HCT116 (cell line): ENCODE data around the gene F11R. TPM values are rescaled to one million over a fixed set of nuclear protein-coding genes. Genes with fewer than 3 reads are reported as not detected.
A peak's percentile ranks its signal among the peaks of the same experiment; 100 is the strongest.
"Not testable (repeated sequence)": the region's sequence is repeated elsewhere in the genome, so short reads cannot be mapped to it uniquely, and the experiment has no call there.

Experiments used
- ATAC-seq: fragments of 200-7000 bp; cut with Tn5 transposase; 2 replicates; pipeline ENCODE4 v1.9.1; 2020; ENCODE audit warnings: mild to moderate bottlenecking, moderate library complexity
- BruUV-seq: library from RNA; stranded (reverse); fragments of 400-500 nt; replicated peaks from 2 replicates; lab custom pipeline; 2021; lab: Mats Ljungman, UMichigan
- CTCF ChIA-PET: fragments of 300-600 bp; sonication (Branson Sonifier 250); formaldehyde crosslinking; loops from one replicate; lab custom pipeline; 2021; ENCODE audit warnings: antibody characterized with exemption; lab: Charles Lee
- POLR2A ChIA-PET: fragments of 300-600, 350-600 bp; sonication (Branson Sonifier 250); formaldehyde crosslinking; loops from one replicate; lab custom pipeline; 2021; ENCODE audit warnings: antibody characterized with exemption; lab: Charles Lee
- RAD21 ChIA-PET, 2 experiments: fragments of 300-600 bp; sonication (Branson Sonifier 250); formaldehyde crosslinking; loops; one replicate each; lab custom pipeline; 2023; ENCODE audit warnings: low total read pairs in 2 of 2; ENCODE audit not compliant: uncharacterized antibody in 2 of 2, unreplicated experiment in 2 of 2, low non-redundant PET in 1 of 2; lab: Charles Lee
- DNase-seq: peaks from one replicate; pipeline ENCODE4 v3.0.0-alpha.2; 2010; ENCODE audit warnings: low read depth, low spot score
- H2AFZ ChIP-seq: fragments of 200-600 bp; shearing (Covaris generic), sonication (generic); 2 replicates; pipeline ENCODE4 v1.6.1; 2017; ENCODE audit warnings: low read depth, mixed run types, mixed read lengths, antibody characterized with exemption, low read length; ENCODE audit not compliant: poor library complexity, severe bottlenecking
- H3K27ac ChIP-seq: 2 replicates; pipeline ENCODE4 v1.5.1; 2012; ENCODE audit warnings: low read depth, low read length
- H3K27me3 ChIP-seq: fragments of 200-600 bp; sonication (generic); 2 replicates; pipeline ENCODE4 v1.6.1; 2016; ENCODE audit warnings: mixed run types, low read length, mixed read lengths; ENCODE audit not compliant: insufficient read depth
- H3K36me3 ChIP-seq, 2 experiments: fragments of 200-500 bp in 1 of 2; fragments of 200-600 bp in 1 of 2; sonication (Bioruptor generic) in 1 of 2; sonication (generic) in 1 of 2; 2 replicates each; pipeline versions ENCODE4 v1.5.1 to v1.6.1; 2014 to 2016; ENCODE audit warnings: low read length in 2 of 2, inconsistent platforms in 1 of 2, mixed read lengths in 1 of 2, mixed run types in 1 of 2; ENCODE audit not compliant: insufficient read depth in 2 of 2, control insufficient read depth in 1 of 2
- H3K4me1 ChIP-seq, 2 experiments: fragments of 200-600 bp in 1 of 2; sonication (generic) in 1 of 2; 2 replicates each; pipeline versions ENCODE4 v1.5.1 to v1.6.1; 2012 to 2017; ENCODE audit warnings: low read length in 2 of 2, inconsistent platforms in 1 of 2, mild to moderate bottlenecking in 1 of 2, mixed read lengths in 1 of 2, mixed run types in 1 of 2, moderate library complexity in 1 of 2; ENCODE audit not compliant: insufficient read depth in 2 of 2, control insufficient read depth in 1 of 2
- H3K4me2 ChIP-seq: fragments of 200-600 bp; sonication (generic); 2 replicates; pipeline ENCODE4 v1.6.1; 2017; ENCODE audit warnings: mixed run types, low read length, mixed read lengths
- H3K4me3 ChIP-seq, 2 experiments: fragments of 200-600 bp in 1 of 2; sonication (generic) in 1 of 2; replicated peaks in 1 of 2; 2 replicates each; pipeline ENCODE4 v1.5.1; 2011 to 2016; ENCODE audit warnings: low read length in 2 of 2, control low read depth in 1 of 2, low read depth in 1 of 2, mild to moderate bottlenecking in 1 of 2, mixed read lengths in 1 of 2, mixed run types in 1 of 2
- H3K79me2 ChIP-seq: fragments of 200-600 bp; sonication (generic); 2 replicates; pipeline ENCODE4 v1.6.1; 2017; ENCODE audit warnings: mild to moderate bottlenecking, mixed run types, low read length, moderate library complexity, mixed read lengths; ENCODE audit not compliant: insufficient read depth
- H3K9ac ChIP-seq: fragments of 200-600 bp; sonication (generic); 2 replicates; pipeline ENCODE4 v1.6.1; 2016; ENCODE audit warnings: low read length, mixed read lengths
- H3K9me2 ChIP-seq: fragments of 200-600 bp; sonication (generic), shearing (Covaris generic); 2 replicates; pipeline ENCODE4 v1.6.1; 2017; ENCODE audit warnings: mixed run types, mild to moderate bottlenecking, moderate library complexity; ENCODE audit not compliant: insufficient read depth
- H3K9me3 ChIP-seq, 2 experiments: fragments of 200-500 bp in 1 of 2; fragments of 200-600 bp in 1 of 2; sonication (Bioruptor generic) in 1 of 2; sonication (generic) in 1 of 2; 2 replicates each; pipeline ENCODE4 v1.6.1; 2014 to 2017; ENCODE audit warnings: low read length in 2 of 2, mixed read lengths in 2 of 2, inconsistent platforms in 1 of 2, low read depth in 1 of 2, mild to moderate bottlenecking in 1 of 2, mixed run types in 1 of 2, moderate library complexity in 1 of 2; ENCODE audit not compliant: control insufficient read depth in 1 of 2, insufficient read depth in 1 of 2
- H4K20me1 ChIP-seq: fragments of 200-600 bp; sonication (generic), shearing (Covaris generic); 2 replicates; pipeline ENCODE4 v1.6.1; 2017; ENCODE audit warnings: mixed run types, mild to moderate bottlenecking, moderate library complexity; ENCODE audit not compliant: insufficient read depth
- ELF1 ChIP-seq: IDR thresholded peaks from 2 replicates; pipeline ENCODE4 v1.6.1; 2012; ENCODE audit warnings: low read depth, borderline replicate concordance
- EZH2phosphoT487 ChIP-seq: fragments of 200-600 bp; IDR thresholded peaks from 2 replicates; pipeline ENCODE4 v1.6.1; 2018; ENCODE audit warnings: antibody characterized with exemption, borderline replicate concordance
- MAX ChIP-seq: IDR thresholded peaks from 2 replicates; pipeline ENCODE4 v1.6.1; 2012
- POLR2AphosphoS5 ChIP-seq: IDR thresholded peaks from 2 replicates; pipeline ENCODE4 v1.6.1; 2011; ENCODE audit warnings: mild to moderate bottlenecking, low read depth, low read length, moderate library complexity
- RAD21 ChIP-seq: IDR thresholded peaks from 2 replicates; pipeline ENCODE4 v1.6.1; 2012; ENCODE audit warnings: low read depth, mild to moderate bottlenecking
- TCF7L2 ChIP-seq: IDR thresholded peaks from 2 replicates; pipeline ENCODE4 v1.7.0; 2011; ENCODE audit warnings: borderline replicate concordance, inconsistent platforms; ENCODE audit not compliant: insufficient read depth, insufficient read length; ENCODE audit errors: extremely low read depth
- ZFX ChIP-seq: fragments of 450-650 bp; IDR thresholded peaks from 2 replicates; pipeline ENCODE4 v1.6.1; 2017
- ZNF274 ChIP-seq: fragments of 200-500 bp; sonication (Bioruptor generic); IDR thresholded peaks from 2 replicates; pipeline ENCODE4 v1.6.1; 2014; ENCODE audit warnings: mild to moderate bottlenecking, low read depth, low read length, inconsistent platforms
- intact Hi-C: fragments of 100-400 bp; cut with micrococcal nuclease; formaldehyde crosslinking; loops from 2 replicates; pipeline ENCODE4 v1.10.0; 2022
- total RNA-seq: library from RNA; stranded (reverse); gene quantifications from one replicate; pipeline ENCODE4 v1.2.1, GENCODE V29; 2021; ENCODE audit not compliant: unreplicated experiment

Gene F11R
- total RNA-seq, 1 experiment from 2014 or later: 86.7 TPM

GRCh38 chr1:161021165-161021969, 415 bp upstream of the F11R start (continued):
- TF ChIP-seq ELF1: peak; percentile 74; the same call in 1 of the 2 replicates
- TF ChIP-seq TCF7L2: no peak
- TF ChIP-seq EZH2phosphoT487: no peak
- peak; percentile 97 for TF ChIP-seq MAX
- TF ChIP-seq ZFX: no peak
- TF ChIP-seq, all 23 proteins: peak for 8

GRCh38 chr1:161019751-161020495, 1.0 kb downstream of the F11R start:
- H3K27ac ChIP-seq: peak overlapping the region; percentile 58; the same call in 1 of the 2 replicates
- H3K4me1 ChIP-seq: peaks cover 18 to 41% of the 10 kb centered on the region in 2 experiments
- DNase-seq (no peak), ATAC-seq (no peak)
- peak overlapping the region; percentile 98 for H3K9ac ChIP-seq
- ChIA-PET CTCF (interaction anchor here (1.3 to 3.0 kb wide), 7 partner anchors 12 to 66 kb away, joined by 3 to 19 read pairs (median 6); partner anchors contain the start of genes ITLN2 and TSTD1), POLR2A (interaction anchor here (0.8 to 3.0 kb wide), 7 partner anchors 8 to 113 kb away, joined by 3 to 24 read pairs (median 7); partner anchors contain the start of genes DEDD and TSTD1), RAD21 (interaction anchor here in 1 of 2 experiments (1.2 kb wide), 1 partner anchor 22 kb away, joined by 4 read pairs; no protein-coding TSS in a partner anchor)
- no peaks in the 10 kb centered on the region for H3K9me3 ChIP-seq
- BruUV-seq: no TSS peak
- peak overlapping the region; percentile 96 to 97 for H3K4me3 ChIP-seq
- H3K36me3 ChIP-seq: peaks cover 0 to 2% of the 10 kb centered on the region in 2 experiments; a peak in 1 of 4 replicates
- peak overlapping the region; percentile 95 for H3K4me2 ChIP-seq
- 0 out of 2 replicates have a peak, but pooled peaks cover 5% of the 10 kb centered on the region for H4K20me1 ChIP-seq
- H3K9me2 ChIP-seq: no peaks in the 10 kb centered on the region
- H2AFZ ChIP-seq: no peak overlapping the region
- intact Hi-C loops: loop anchor here (5.0 kb wide), 2 partner anchors 77 to 132 kb away; partner anchors contain the start of genes KLHDC9 and UFC1
- peaks cover 51% of the 10 kb centered on the region for H3K79me2 ChIP-seq
- TF ChIP-seq ZNF274: no peak
- peak; percentile 26; the same call in 1 of the 2 replicates for TF ChIP-seq POLR2AphosphoS5
- no peak for TF ChIP-seq RAD21
- no peaks in the 10 kb centered on the region for H3K27me3 ChIP-seq

GRCh38 chr1:161019111-161019660, 1.8 kb downstream of the F11R start:
- H3K9ac ChIP-seq, BruUV-seq, RAD21 ChIA-PET, H3K27ac ChIP-seq, H2AFZ ChIP-seq, DNase-seq, H3K4me3 ChIP-seq, H3K9me2 ChIP-seq, intact Hi-C loops, ATAC-seq, H3K36me3 ChIP-seq, H3K27me3 ChIP-seq, H3K9me3 ChIP-seq, H4K20me1 ChIP-seq: not testable (repeated sequence)
- Histone ChIP-seq H3K4me1 (peaks cover 18 to 42% of the 10 kb centered on the region in 2 experiments), H3K79me2 (peaks cover 56% of the 10 kb centered on the region), H3K4me2 (peak overlapping the region; percentile 95)
- POLR2A ChIA-PET: interaction anchor here (0.8 to 1.2 kb wide), 3 partner anchors 9 to 23 kb away, joined by 3 read pairs; partner anchors contain the start of gene TSTD1
- CTCF ChIA-PET: interaction anchor here (0.7 kb wide), 1 partner anchor 21 kb away, joined by 3 read pairs; no protein-coding TSS in a partner anchor
